ENCODE data around the gene ATPAF1.

Gene ATPAF1

GRCh38 chr1:46689356-46689755, 21.2 kb upstream of the ATPAF1 start:
- H3K4me3 ChIP-seq (replicated peaks; ENCODE audit: low read depth, low read length): no peak overlapping the region
- TF ChIP-seq CTCF (IDR thresholded peaks at IDR 0.05; ENCODE audit: low read depth, low read length, missing control alignments): no peak
- DNase-seq (ENCODE audit: extremely low read depth, low read depth): no peak

- no peak for TF ChIP-seq CTCF (IDR thresholded peaks at IDR 0.05; ENCODE audit: low read depth, low read length, missing control alignments)
- H3K4me3 ChIP-seq (replicated peaks; ENCODE audit: low read depth, low read length): no peak overlapping the region
- DNase-seq (ENCODE audit: extremely low read depth, low read depth): no peak
Measured at GRCh38 chr1:46687921-46688509, 19.9 kb upstream of the ATPAF1 start.

DNA sequence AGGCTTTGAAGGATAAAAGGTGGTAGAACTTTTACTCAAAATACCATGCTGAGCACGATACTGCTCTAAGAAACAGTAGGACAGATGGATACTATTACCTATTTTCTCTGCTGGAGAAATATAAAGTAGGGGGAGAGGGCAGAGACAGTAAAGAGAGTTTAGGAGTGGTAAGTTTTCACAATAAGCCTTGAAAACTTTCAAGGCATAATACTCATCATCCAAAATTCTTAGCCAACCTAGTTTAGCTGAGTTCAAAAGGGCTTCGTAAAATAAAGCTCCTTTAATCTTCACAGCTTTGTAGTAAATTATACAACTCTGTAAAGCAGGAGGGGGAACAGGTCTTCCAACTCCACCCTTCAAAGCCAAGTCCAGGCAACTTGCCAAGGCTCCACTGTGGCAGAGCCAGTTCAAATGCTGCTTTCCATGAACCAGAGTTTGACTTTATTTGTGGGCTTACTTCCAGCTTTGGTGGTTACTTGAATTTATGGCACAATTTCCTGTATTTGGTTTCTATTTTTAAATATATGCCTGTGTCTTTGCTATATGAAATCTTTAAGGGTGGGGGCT, 19.0 kb upstream of the ATPAF1 start:
- DNase-seq (ENCODE audit: extremely low read depth, low read depth): peak; percentile 33
- TF ChIP-seq CTCF (IDR thresholded peaks at IDR 0.05; ENCODE audit: low read depth, low read length, missing control alignments): no peak
- H3K4me3 ChIP-seq (replicated peaks; ENCODE audit: low read depth, low read length): no peak overlapping the region

DNA sequence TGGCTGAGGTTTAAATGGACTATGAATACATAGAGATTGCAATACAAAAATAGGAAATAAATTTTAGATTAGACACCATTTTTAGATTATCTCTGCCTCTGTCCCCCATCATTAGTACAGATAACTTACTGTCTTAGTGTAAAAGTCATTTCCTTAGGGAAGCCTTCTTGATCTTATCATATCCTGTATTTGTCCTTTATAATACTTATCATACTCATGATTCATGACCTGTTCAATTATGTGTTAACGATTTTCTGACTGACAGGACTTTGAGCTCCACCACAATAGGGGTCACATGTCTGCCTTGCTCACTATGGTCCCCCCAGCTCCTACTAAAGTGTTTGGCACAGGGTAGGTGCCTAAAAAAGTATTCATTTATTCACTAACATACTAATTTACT, 18.1 kb upstream of the ATPAF1 start:
- no peak for DNase-seq (ENCODE audit: extremely low read depth, low read depth)
- H3K4me3 ChIP-seq (replicated peaks; ENCODE audit: low read depth, low read length): no peak overlapping the region
- TF ChIP-seq CTCF (IDR thresholded peaks at IDR 0.05; ENCODE audit: low read depth, low read length, missing control alignments): no peak

GRCh38 chr1:46684670-46685069, 16.5 kb upstream of the ATPAF1 start:
- H3K4me3 ChIP-seq (replicated peaks; ENCODE audit: low read depth, low read length): no peak overlapping the region
- TF ChIP-seq CTCF (IDR thresholded peaks at IDR 0.05; ENCODE audit: low read depth, low read length, missing control alignments): no peak
- no peak for DNase-seq (ENCODE audit: extremely low read depth, low read depth)

DNA sequence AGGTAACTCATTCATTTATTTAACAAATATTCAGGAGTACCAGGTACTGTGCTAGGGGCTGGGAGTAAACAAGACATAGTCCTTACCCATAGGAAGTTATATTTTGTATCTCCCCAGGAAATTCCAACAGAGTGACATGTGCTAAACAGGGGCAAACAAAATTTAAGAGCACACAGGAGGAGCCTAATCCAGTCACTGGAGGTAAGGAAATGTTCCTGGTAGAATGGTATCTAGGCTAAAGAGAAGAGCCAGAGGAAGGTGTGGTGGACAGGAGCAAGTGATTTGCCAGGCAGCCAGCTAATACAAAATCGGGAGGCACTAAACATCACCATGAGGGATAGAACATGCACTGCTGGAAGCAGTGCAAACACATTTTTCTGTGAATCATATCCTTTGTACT, 13.9 kb upstream of the ATPAF1 start:
- no peak for DNase-seq (ENCODE audit: extremely low read depth, low read depth)
- no peak for TF ChIP-seq CTCF (IDR thresholded peaks at IDR 0.05; ENCODE audit: low read depth, low read length, missing control alignments)
- H3K4me3 ChIP-seq (replicated peaks; ENCODE audit: low read depth, low read length): no peak overlapping the region

Measured in HFF-Myc (cell line).